NCI-H446 (cell line): ENCODE measurements around the gene HBE1.
"Not testable (repeated sequence)": the region's sequence is repeated elsewhere in the genome, so short reads cannot be mapped to it uniquely, and the experiment has no call there.

Experiments used
- DNase-seq, 2 experiments: peaks; one replicate each; lab custom pipeline; 2025; lab: John Stamatoyannopoulos, UW

The HBE1 gene

GRCh38 chr11:5269715-5270147, at the start of gene HBE1:
HBE1 (minus strand) TSS chr11:5269945; CDS start chr11:5269890, 55 bp downstream.
- DNase-seq = no peak

- DNase-seq = no peak
Observed at GRCh38 chr11:5317292-5317691, 47.5 kb upstream of the HBE1 start.

GRCh38 chr11:5313326-5314023, 43.7 kb upstream of the HBE1 start:
- DNase-seq = not testable (repeated sequence)

DNA sequence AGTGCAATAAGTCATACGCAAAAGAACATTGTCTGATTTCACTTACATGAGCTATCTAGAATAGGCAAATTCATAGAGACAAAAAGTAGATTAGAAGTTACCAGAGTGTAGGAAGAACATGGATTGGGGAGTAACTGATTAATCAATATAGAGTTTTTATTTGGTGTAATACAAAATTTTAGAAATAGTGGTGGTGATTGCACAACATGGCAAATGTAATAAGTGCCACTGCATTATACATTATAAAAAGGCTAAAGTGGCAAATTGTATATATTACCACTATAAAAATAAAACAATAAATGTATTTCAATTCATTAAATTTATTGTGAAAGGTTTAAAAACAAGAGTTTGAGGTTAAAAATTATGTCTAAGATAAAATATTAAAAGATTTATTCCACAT, 40.7 kb upstream of the HBE1 start:
- DNase-seq = no peak

GRCh38 chr11:5307256-5308019, 37.7 kb upstream of the HBE1 start:
- DNase-seq = no peak

DNA sequence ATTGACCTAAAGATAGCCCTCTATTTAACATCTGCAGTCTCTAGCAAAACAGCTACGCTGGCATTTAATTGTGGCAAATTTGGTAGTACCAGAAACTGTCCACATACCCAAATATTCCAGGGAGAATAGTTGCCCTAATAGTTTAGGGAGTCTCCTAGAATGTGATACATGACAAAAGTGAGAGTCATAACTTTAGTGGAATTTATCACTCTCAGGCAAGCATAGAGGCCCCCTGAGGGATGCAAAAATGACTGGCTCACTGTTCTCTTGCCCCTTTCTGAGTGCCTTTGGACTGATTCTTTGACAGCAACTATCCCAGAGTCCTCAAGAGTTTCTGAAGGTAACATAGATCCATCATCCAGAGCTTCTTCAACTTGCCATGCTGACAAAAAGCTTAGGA, 34.3 kb upstream of the HBE1 start:
- no peak for DNase-seq

GRCh38 chr11:5303626-5304025, 33.9 kb upstream of the HBE1 start:
- no peak for DNase-seq

- DNase-seq = no peak
Observed at GRCh38 chr11:5301846-5302245, 32.1 kb upstream of the HBE1 start, which contains the start of gene OR51B4. OR51B4 (minus strand) TSS chr11:5301946; CDS start chr11:5301946, 0 bp downstream.

DNA sequence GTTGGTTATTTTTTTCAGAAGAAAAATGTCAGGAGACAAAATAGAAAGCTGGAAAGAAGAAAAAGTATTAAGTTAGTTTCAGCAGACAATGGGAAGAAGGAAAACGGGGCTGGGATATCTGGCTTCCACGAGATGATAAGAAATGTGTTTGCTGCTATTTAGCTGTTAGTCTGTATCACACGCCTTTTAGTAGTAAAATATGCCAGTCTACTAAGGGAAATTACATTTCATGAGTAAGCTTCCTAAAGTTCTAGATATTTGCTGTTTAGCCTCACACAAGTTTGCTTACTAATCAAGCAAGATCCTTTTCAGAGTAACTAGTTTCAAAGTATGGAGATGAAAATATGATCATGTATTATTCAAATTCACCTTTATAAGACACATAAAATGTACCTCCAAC, 30.5 kb upstream of the HBE1 start:
- no peak for DNase-seq

DNA sequence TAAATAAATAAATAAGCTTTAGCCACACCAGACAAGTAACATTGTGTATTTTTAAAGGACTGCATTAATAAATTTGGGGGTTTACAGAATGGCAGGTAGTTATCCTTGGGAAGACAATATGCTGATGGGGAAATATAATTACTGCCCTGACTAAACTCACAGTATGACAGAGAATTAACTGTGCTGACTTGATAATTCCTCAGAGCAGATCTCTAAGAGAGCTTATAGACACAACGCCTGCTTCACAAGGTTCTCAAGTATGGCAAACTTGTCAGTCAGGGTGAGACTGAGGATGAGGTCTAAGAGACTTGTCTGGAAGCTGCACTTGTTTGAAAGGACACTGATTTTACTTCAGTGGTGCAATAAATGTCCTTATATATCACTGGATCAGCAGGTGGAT, 28.7 kb upstream of the HBE1 start:
- DNase-seq = no peak

GRCh38 chr11:5297721-5298323, 28.1 kb upstream of the HBE1 start:
- no peak for DNase-seq

DNA sequence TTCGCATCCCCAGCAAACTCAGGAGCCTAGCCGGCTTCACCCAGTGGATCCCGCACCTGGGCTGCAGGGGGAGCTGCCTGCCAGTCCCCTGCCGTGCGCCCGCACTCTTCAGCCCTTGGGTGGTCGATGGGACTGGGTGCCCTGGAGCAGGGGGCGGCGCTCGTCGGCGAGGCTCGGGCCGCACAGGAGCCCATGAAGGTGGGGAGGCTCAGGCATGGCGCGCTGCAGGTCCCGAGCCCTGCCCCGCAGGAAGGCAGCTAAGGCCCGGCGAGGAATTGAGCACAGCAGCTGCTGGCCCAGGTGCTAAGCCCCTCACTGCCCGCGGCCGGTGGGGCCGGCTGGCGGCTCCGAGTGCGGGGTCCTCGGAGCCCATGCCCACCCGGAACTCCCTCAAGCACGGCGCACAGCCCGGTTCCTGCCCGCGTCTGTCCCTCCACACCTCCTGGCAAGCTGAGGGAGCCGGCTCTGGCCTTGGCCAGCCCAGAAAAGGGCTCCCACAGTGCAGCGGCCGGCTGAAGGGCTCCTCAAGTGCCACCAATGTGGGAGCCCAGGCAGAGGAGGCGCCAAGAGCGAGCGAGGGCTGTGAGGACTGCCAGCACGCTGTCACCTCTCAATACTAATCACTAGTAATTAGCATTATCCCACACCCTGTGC, 24.7 kb upstream of the HBE1 start:
- DNase-seq = not testable (repeated sequence)

GRCh38 chr11:5293028-5293427, 23.3 kb upstream of the HBE1 start:
- no peak for DNase-seq

DNA sequence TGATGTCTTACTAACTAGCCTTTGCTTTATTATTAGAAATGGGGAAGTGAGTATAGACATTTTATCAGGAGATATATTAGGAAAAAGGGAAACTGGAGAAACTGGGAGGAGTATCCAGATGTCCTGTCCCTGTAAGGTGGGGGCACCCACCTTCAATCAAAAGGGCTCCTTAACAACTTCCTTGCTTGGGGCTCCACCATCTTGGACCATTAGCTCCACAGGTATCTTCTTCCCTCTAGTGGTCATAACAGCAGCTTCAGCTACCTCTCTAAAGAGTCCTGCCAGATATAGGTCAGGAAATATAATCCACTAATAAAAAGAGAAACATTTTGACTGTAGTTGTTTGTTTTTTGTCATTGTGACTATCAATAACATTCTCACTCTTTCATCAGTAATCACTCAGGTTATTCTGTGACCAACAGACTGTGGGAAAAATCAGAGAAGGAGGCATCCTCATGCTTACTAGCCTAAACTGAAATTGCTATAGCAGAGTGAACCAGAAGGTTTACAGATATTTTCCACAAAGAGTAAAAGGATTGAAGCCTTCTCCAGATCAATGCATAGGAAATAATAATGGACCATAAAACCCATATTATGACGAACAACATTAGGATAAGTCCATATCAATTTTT, 21.6 kb upstream of the HBE1 start:
- DNase-seq = no peak

DNA sequence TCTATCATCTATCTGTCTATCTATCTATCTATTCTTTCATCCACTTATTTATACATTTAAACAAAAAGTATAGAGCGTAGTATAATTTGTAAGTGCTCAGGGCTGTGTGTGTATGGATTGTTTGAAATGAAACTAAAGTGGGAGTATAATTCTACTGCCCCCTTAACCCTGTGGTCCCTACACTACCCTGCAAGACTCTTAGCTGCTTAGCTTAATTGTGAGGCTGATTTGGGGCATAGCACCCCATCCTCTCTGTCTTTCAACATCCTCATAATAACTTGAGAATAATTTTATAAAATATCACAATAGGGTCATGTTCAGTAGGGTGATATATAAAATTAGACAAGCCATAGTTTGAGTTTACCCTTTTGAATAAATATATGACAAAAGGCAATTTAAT, 20.4 kb upstream of the HBE1 start:
- no peak for DNase-seq

DNA sequence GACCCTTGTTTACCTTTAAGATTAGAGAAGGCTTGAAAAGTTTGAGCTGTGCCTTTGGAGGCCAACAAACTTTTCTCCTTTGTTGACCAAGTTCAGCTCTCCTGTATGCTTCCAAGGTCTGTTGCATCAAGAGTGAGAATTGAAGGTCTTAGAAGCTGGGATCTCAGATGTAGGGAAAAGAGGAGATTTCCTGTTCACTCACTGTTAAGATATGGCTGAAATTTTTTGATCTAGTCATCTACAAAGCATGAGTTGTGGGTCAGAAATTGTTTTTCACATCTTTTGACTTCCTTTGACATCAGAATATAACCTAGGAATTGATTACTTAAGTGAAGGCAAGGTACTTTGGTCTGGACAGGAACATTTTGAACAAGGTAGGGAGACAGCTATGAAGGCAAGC, 20.0 kb upstream of the HBE1 start:
- DNase-seq = no peak

GRCh38 chr11:5288906-5289550, 19.3 kb upstream of the HBE1 start:
- DNase-seq = no peak

- DNase-seq = no peak
Observed at GRCh38 chr11:5288108-5288905, 18.6 kb upstream of the HBE1 start.

- no peak for DNase-seq
Observed at GRCh38 chr11:5286901-5287300, 17.2 kb upstream of the HBE1 start.

- no peak for DNase-seq
Observed at GRCh38 chr11:5286351-5286750, 16.6 kb upstream of the HBE1 start.
